ENCODE data around the gene ABRAXAS1.

The ABRAXAS1 gene

GRCh38 chr4:83449009-83449408, 35.9 kb downstream of the ABRAXAS1 start:
- DNase-seq = no peak

DNA sequence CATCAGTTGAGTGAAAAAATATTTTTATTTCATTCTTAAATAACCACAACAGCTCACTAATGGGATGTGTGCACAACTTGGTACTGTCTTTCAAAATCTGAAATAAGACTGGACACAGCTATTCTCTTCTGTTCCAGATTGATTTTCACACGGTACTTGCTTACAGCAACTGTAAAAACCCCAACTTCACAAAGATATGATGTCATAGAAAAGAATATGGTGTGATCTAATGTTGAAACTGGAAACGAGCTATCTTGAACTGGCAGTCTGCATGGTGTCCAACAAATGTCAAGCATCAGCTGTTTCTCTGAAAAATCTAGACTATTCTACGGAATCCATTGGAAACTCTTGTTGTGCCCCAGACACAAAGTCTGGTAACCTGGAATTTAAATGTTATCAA, 44.0 kb downstream of the ABRAXAS1 start:
- no peak for DNase-seq

GRCh38 chr4:83440148-83440814, 44.6 kb downstream of the ABRAXAS1 start:
- DNase-seq = no peak

DNA sequence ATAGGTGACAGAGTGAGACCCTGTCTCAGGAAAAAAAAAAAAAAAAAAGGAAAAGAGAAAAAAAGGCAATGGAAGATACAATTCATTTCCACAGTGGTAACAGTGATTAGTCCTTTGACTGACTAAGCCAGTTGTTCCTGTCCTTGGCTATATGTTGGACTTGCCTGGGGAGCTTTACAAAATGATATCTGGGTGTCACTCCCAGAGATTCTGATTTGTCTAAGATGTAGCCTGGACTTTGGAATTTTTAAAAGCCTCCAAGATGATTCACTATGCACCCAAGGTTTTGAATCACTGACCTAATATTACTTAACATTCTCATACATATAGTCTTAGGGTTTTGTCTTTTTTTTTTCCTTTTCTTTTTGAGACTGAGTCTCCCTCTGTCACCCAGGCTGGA, 46.2 kb downstream of the ABRAXAS1 start:
- no peak for DNase-seq

- DNase-seq = no peak
Observed at GRCh38 chr4:83436680-83437079, 48.2 kb downstream of the ABRAXAS1 start.

GRCh38 chr4:83431200-83431599, 53.7 kb downstream of the ABRAXAS1 start:
- no peak for DNase-seq

- no peak for DNase-seq
Observed at GRCh38 chr4:83418211-83418610, 66.7 kb downstream of the ABRAXAS1 start.

GRCh38 chr4:83417566-83417965, 67.3 kb downstream of the ABRAXAS1 start:
- no peak for DNase-seq

- no peak for DNase-seq
Observed at GRCh38 chr4:83413676-83414075, 71.2 kb downstream of the ABRAXAS1 start.
